Astrocyte of the spinal cord (primary cell): ENCODE results near the gene PNKD.

Experiments
- DNase-seq: peaks from one replicate; pipeline ENCODE4 v3.0.0; 2011; ENCODE audit warnings: low read depth, low spot score
- H3K4me3 ChIP-seq: 2 replicates; pipeline ENCODE4 v1.5.1; 2011; ENCODE audit warnings: low read depth, mild to moderate bottlenecking, low read length, moderate library complexity
- in situ Hi-C: cut with HindIII; loops from 2 replicates; pipeline ENCODE4 v1.10.0; 2017; ENCODE audit warnings: low sequenced_read_pairs
- TF ChIP-seq, protein P1 (sequence below): IDR thresholded peaks from 2 replicates; pipeline ENCODE4 v1.5.1; 2012; ENCODE audit warnings: low read depth, mild to moderate bottlenecking, low read length, inconsistent platforms

PNKD gene

DNA sequence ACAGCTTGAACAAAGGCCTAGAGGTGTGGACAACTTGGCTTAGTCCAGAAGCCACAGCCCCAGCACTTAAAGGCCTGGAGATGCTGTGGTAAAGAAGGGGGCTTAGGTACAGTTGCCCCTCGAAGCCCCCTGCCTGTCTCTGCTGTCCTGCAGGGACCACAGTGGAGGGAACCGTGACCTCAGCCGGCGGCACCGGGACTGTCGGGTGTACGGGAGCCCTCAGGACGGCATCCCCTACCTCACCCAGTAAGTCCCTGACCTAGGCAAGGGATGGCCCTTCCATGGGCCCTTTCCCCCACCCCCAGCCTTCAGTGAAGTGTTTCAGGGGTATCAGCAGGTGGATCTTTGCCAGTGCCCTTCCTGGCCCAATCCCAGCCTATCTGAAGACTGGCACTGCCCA is 71.1 kb downstream of the PNKD start:
- TF ChIP-seq, protein P1, sequence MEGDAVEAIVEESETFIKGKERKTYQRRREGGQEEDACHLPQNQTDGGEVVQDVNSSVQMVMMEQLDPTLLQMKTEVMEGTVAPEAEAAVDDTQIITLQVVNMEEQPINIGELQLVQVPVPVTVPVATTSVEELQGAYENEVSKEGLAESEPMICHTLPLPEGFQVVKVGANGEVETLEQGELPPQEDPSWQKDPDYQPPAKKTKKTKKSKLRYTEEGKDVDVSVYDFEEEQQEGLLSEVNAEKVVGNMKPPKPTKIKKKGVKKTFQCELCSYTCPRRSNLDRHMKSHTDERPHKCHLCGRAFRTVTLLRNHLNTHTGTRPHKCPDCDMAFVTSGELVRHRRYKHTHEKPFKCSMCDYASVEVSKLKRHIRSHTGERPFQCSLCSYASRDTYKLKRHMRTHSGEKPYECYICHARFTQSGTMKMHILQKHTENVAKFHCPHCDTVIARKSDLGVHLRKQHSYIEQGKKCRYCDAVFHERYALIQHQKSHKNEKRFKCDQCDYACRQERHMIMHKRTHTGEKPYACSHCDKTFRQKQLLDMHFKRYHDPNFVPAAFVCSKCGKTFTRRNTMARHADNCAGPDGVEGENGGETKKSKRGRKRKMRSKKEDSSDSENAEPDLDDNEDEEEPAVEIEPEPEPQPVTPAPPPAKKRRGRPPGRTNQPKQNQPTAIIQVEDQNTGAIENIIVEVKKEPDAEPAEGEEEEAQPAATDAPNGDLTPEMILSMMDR, result no peak
- in situ Hi-C loops, result no loop called here
- no peak for DNase-seq
- H3K4me3 ChIP-seq, result no peak overlapping the region

DNA sequence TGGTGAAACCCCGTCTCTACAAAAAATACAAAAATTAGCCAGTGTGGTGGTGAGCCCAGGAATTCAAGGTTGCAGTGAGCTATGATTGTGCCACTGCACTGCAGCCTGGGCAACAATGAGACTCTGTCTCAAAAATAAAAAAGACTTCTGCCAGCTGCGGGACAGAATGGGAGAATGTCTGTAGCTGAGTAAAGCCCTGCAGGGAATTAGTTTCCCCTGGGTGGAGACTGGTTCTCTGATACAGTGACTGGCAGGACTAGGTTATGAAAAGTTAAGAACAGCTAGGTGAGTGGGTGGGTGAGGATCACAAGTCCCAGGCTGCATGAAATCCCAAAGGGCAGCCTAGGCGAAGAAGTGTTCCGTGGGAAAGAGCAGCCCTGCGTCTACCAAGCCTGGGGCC is 72.5 kb downstream of the PNKD start:
- TF ChIP-seq, protein P1, result no peak
- DNase-seq, result no peak
- no peak overlapping the region for H3K4me3 ChIP-seq
- in situ Hi-C loops, result no loop called here

DNA sequence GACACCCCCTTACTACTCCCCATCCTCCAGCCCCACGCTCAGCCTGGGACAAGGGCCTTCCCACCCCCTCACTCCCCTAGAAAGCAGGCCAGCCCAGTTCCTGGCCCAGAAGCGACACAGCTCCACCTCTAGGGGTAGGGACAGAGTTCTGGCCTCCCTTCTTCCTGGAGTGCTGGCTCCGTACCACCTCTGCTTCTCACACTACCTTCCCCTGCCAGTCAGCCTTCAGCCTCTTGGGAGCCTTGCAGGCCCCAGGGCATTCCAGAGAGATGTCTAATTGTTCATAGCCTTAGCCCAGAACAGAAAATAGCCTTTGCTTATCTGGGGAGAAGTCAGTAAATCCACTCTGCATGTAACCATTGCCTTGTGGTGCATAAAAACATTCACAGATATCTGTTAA is 73.3 kb downstream of the PNKD start:
- in situ Hi-C loops, result no loop called here
- H3K4me3 ChIP-seq, result no peak overlapping the region
- peak; percentile 19 for DNase-seq
- TF ChIP-seq, protein P1, result no peak

DNA sequence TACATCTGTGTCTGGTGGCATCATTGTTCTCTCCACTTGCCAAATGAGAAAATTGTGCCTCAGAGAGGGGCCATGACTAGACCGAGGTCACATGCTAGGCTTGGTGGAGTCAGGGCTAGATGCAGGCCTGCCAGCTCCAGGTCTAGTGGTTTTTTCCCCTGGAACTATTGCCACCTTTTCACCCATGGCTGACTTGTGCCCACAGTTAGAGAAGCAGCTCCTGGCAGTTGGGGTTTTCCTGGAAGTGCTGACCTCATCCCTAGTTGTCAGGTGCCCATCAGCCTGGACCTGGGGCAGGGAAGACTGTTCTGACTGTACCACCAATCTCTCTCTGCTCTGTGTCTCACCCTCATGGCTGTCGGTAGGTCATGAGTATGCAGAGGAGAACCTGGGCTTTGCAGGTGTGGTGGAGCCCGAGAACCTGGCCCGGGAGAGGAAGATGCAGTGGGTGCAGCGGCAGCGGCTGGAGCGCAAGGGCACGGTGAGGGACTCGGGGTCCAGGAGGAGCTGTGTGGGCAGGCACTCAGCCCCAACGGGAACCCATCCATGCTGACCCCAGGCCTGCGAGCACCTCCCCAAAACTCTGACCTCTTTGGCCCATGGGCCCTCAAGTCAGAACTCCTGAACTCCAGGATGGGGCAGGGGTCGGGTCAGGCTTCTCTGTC is 73.9 kb downstream of the PNKD start:
- in situ Hi-C loops, result no loop called here

DNA sequence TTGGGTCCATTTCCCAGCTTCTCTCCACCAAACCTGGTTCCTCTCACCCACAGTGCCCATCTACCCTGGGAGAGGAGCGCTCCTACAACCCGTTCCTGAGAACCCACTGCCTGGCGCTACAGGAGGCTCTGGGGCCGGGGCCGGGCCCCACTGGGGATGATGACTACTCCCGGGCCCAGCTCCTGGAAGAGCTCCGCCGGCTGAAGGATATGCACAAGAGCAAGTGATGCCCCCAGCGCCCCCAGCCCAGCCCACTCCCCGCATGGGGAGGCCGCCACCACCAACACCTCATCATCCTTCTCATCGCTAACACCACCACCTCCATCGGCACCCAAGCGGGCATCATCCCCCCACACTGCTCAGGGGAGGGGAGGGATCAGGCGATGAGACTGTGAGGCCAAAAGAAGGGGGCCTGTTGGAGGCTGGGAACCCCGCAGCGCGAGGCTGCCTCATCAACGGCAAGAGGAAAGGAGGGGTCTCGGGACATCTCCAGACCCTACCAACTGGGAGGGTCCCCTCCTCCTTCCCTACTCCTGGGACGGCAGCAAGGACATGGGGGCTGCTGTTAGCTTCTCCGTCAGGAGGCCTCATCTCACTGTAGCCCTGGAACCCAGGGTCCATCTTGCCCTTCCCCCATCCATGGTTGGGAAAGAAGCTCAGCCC is 74.6 kb downstream of the PNKD start:
- TF ChIP-seq, protein P1, result no peak
- no peak overlapping the region for H3K4me3 ChIP-seq
- DNase-seq, result no peak
- in situ Hi-C loops, result no loop called here

More for the DNA sequence above, 73.9 kb downstream of the PNKD start:
- TF ChIP-seq, protein P1, result no peak
- no peak for DNase-seq
- H3K4me3 ChIP-seq, result no peak overlapping the region

DNA sequence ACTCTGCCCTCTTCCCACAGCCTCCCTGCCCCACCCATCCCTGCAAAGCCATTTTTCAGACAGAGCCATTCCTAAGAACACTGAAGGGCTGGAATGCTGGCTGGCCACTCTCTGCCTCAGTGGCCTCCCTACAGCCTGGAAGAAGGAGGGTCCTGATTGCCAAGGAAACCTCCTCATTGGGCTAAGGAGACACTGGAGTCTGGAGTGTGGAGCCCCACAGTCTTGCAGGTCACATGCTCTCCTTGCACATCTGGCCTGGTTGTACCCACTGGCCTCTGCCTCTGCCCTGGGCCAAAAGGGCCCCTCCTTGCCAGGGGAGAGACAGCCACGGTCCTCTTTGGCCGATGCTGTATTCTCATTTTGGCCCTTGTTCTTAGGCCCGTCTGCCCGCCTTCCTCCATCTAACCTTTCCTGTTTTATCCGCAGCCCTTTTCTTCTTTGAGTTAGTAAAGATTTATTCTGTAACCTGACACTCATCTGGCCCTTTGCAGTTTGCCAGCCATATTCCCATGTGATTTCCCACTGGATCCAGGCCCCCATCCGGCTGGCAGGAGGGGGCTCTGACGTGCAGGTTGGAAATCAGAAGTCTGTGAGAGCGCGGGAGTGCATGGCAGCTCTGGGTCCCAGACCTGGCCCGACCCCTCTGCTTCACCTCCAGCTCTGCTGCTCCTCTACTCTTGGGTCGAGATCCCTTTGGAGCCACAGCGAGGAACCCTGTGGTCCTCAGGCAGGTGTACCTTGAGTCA is 75.3 kb downstream of the PNKD start:
- DNase-seq, result no peak
- in situ Hi-C loops, result no loop called here

More for the DNA sequence above, 75.3 kb downstream of the PNKD start:
- no peak overlapping the region for H3K4me3 ChIP-seq
- TF ChIP-seq, protein P1, result no peak
